Neuron (in vitro differentiated cells): ENCODE data around the gene ATP11B.
A peak's percentile ranks its signal among the peaks of the same experiment; 100 is the strongest.

ENCODE experiments used
- H2AFZ ChIP-seq: one replicate; pipeline ENCODE4 v1.6.1; 2013; ENCODE audit warnings: low read depth, mild to moderate bottlenecking, inconsistent platforms, low read length, moderate library complexity
- H3K27me3 ChIP-seq: one replicate; pipeline ENCODE4 v1.6.1; 2013; ENCODE audit warnings: low read length; ENCODE audit not compliant: insufficient read depth
- H3K36me3 ChIP-seq: one replicate; pipeline ENCODE4 v1.6.1; 2013; ENCODE audit warnings: low read length; ENCODE audit not compliant: insufficient read depth
- H3K4me1 ChIP-seq: one replicate; pipeline ENCODE4 v1.6.1; 2013; ENCODE audit warnings: low read length; ENCODE audit not compliant: insufficient read depth
- H3K4me3 ChIP-seq: 2 replicates; pipeline ENCODE4 v1.5.1; 2013; ENCODE audit warnings: mild to moderate bottlenecking, low read length, moderate library complexity
- H3K9me3 ChIP-seq: one replicate; pipeline ENCODE4 v1.6.1; 2013; ENCODE audit warnings: low read length

The ATP11B gene

DNA sequence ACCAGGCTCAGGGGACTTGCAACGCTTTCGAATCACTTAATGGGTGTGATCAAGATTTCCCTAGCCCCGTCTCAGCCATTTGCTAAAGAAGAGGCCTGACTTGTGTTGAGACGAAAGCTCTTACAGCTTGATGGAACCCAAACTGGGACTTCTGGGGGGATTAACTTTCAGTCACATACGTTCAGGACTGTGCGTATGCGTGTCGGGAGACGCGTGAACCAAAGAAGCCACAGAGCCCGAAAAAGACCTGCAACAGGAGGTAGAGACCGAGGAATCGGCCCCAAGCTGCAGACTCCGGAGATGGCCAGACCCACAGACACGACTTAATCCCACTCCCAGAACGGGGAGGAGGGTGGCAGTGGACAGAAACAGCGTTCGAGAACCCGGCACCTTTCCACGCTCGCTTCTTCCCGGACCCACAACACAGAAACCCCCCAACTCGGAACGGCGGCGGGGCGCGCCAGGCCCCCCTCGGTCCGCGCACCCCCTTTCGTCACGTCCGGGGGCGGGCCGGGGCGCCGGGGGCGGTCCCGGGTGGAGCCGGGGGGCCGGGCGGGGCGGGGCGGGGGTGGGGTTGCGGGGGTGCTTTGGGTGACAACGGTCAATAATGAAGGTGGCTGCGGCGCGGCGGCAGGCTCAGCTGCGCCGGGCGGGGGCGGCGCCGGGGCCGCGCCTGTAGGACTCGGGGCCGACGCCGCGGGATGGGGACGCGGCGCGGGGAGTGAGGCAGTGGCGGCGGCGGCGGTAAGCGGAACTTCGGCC, at the start of gene ATP11B:
Gene ATP11B, plus strand, starts transcription at position 604 of the 762 bp plus-strand sequence. CDS start 256 bp downstream, outside the sequence.
- Histone ChIP-seq H3K27me3 (peaks cover 17% of the 10 kb centered on the region), H2AFZ (peak within 1 kb of the TSS; percentile 79), H3K4me1 (peaks cover 10% of the 10 kb centered on the region), H3K36me3 (no peaks in the 10 kb centered on the region), H3K9me3 (no peaks in the 10 kb centered on the region), H3K4me3 (peak within 1 kb of the TSS; percentile 70)

DNA sequence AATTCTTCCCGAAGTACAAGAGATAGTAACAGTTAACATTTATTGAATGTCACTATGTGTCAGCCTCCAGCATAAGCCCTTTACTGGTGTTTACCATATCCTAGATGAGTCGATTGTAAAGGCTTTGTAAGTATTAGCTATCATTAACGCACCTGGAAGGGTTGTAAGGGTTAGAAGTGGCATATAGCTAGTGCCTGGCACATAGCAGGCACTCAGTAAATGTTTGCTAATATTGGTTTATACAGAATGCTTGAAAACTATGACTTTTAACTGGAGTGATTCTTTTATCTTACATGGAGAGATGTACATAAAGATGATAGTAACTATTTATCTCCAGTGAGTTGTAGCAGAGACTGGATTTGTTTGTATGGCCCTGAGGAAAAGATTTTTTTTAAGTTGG, 46.3 kb upstream of the ATP11B start:
- H3K9me3 ChIP-seq, result peaks cover 2% of the 10 kb centered on the region
- H3K27me3 ChIP-seq, result no peaks in the 10 kb centered on the region
- H3K4me1 ChIP-seq, result no peaks in the 10 kb centered on the region
- H2AFZ ChIP-seq, result no peak overlapping the region
- H3K4me3 ChIP-seq, result no peak overlapping the region
- H3K36me3 ChIP-seq, result no peaks in the 10 kb centered on the region

DNA sequence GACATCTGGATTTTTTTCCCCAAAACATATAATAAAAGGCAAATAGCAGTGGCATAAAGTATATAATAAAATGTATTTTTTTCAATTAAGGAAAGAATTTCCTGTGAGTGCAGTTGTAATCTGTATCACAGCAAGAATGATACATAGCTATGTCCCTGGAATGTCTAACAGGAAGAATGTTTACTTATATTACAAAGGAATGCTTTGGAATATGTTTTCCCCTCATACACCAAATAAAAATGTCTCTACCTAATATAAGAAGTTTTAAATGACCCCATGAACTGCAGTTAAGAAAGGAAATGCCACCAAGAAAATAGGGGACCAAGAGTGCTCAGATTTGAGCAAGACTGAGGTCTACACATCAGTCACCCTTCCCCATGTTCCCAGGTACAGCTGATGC, 38.0 kb upstream of the ATP11B start:
- H3K36me3 ChIP-seq, result no peaks in the 10 kb centered on the region
- H3K4me3 ChIP-seq, result no peak overlapping the region

DNA sequence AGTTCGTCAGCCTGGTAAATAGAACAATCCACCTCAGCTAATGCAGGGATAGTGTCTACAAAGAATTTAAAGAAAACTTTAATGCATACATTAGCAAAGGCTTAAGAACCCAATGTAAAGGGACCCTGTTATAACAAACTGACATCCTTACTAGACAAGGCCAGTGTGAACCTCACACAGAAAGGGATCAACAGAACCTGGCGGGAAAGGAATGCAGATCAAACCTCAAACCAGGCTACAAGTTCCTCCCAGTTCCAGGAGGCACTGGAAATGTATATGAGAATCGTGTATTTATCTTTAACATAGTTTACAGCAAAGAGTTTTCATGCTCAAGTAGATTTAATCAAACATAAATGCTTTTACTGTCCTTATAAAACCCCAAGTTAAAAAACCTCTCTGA, 37.6 kb upstream of the ATP11B start:
- no peak overlapping the region for H3K4me3 ChIP-seq
- peaks cover 3% of the 10 kb centered on the region for H3K4me1 ChIP-seq
- H3K36me3 ChIP-seq, result no peaks in the 10 kb centered on the region
- H2AFZ ChIP-seq, result no peak overlapping the region
- H3K27me3 ChIP-seq, result no peaks in the 10 kb centered on the region
- H3K9me3 ChIP-seq, result peaks cover 3% of the 10 kb centered on the region

More for the DNA sequence above, 38.0 kb upstream of the ATP11B start:
- Histone ChIP-seq H3K9me3 (peaks cover 3% of the 10 kb centered on the region), H3K27me3 (no peaks in the 10 kb centered on the region), H2AFZ (no peak overlapping the region), H3K4me1 (no peaks in the 10 kb centered on the region)

DNA sequence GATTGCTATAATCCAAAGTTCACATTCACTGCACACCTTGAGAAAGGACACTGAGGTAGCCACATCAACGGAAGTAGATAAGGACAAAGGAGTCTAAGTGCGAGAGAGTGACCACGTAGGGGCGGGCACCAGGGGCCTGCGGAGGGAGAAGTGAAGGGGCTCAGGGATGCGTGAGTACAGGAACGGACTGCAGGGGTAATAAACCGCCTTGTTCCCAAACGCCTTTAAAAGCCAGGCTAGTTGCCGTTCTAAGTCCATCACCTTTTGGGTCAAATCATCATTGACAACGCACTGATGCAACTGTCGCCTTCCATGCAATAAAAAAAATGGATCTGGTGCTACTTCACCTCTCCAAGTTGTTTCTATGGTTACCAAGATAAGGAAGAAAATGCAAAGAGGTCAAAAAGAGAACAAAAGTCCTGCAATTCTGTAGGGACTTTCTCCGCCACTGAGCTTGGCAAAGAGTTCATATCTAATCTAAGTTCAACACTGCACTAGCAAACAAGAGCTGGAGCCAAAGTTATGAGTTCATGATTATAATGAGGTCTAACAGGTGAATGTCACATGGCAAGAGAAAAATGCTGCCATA, 32.6 kb upstream of the ATP11B start:
- no peak overlapping the region for H2AFZ ChIP-seq
- H3K27me3 ChIP-seq, result no peaks in the 10 kb centered on the region
- H3K36me3 ChIP-seq, result no peaks in the 10 kb centered on the region
- peaks cover 6% of the 10 kb centered on the region for H3K4me1 ChIP-seq
- no peak overlapping the region for H3K4me3 ChIP-seq
- H3K9me3 ChIP-seq, result no peaks in the 10 kb centered on the region

DNA sequence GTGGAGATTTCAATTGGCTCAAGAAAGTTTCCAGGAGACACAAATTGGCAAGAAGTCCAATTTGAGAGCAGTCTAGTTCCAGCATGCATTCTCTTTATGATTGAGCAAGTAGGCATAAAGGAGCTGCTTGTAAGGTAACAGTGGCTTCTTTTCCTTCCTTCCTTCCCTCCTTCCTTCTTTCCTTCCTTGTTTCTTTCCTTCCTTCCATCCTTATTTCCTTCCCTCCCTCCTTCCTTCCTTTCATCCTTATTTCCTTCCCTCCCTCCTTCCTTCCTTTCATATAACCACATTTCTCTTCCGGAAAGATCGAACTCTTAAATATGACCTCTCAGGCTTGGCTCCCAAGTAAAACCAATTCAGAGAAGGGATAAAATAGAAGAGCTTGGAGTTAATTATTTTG, 29.4 kb upstream of the ATP11B start:
- H3K9me3 ChIP-seq, result no peaks in the 10 kb centered on the region
- H3K4me3 ChIP-seq, result no peak overlapping the region
- no peaks in the 10 kb centered on the region for H3K36me3 ChIP-seq
- H3K4me1 ChIP-seq, result peaks cover 6% of the 10 kb centered on the region
- no peaks in the 10 kb centered on the region for H3K27me3 ChIP-seq
- no peak overlapping the region for H2AFZ ChIP-seq

DNA sequence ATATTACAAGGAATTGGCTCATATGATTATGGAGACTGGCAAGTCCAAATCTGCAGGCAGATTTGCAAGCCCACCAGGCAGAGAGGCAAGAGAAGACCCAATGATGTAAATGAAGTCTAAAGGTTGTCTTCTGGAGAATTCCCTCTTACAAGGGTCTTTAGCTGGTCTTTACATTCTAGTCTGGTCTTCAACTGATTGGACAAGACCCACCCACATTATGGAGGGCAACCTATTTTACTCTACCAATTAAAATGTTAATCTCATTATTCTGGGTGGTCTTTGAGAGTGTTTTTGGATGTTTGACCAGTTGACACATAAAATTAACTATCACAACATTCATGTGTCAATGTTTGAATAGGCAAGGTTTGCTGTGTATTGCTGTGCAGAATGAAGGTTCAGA, 28.0 kb upstream of the ATP11B start:
- Histone ChIP-seq H3K4me3 (no peak overlapping the region), H3K36me3 (no peaks in the 10 kb centered on the region), H3K27me3 (no peaks in the 10 kb centered on the region), H3K4me1 (peaks cover 6% of the 10 kb centered on the region), H2AFZ (no peak overlapping the region), H3K9me3 (no peaks in the 10 kb centered on the region)

DNA sequence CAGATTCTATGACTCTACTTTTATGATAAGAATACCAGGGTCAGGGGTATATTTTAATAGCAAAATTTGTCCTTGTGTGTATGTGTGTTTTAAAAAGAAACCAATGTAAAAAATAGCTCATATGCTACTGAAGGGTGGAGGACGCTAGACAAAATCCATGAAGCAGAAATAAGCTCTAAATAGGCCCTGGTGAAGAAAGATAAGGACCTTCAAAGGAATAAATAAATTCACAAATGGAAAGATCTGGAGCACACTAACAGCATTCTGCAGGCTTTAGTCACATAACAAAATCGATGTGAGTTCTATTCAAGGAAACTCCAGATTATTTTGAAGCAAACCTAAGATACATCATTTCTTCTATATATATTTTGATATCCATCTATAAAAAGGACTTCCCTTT, 27.2 kb upstream of the ATP11B start:
- Histone ChIP-seq H3K27me3 (no peaks in the 10 kb centered on the region), H3K9me3 (no peaks in the 10 kb centered on the region), H3K4me1 (no peaks in the 10 kb centered on the region), H2AFZ (no peak overlapping the region), H3K36me3 (no peaks in the 10 kb centered on the region), H3K4me3 (no peak overlapping the region)

DNA sequence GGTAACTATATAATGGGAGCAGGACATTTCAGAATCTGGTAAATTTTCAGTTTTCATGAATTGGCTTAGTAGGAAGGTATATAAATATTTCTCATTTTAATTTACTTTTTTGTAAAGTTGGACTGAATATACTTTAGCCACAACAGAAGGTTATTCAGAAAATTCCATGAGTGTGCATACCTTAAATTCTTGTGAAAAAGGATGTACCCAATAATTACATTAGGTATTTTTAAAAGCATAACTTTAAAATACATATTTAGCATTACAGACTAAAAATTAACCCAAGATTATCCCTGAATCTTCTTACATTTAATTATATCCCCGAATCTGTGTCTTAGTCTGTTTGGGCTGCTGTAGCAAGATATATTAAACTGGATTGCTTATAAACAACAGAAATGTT, 24.9 kb upstream of the ATP11B start:
- Histone ChIP-seq H3K36me3 (no peaks in the 10 kb centered on the region), H3K27me3 (no peaks in the 10 kb centered on the region), H3K4me1 (no peaks in the 10 kb centered on the region), H3K4me3 (no peak overlapping the region), H3K9me3 (no peaks in the 10 kb centered on the region), H2AFZ (no peak overlapping the region)

DNA sequence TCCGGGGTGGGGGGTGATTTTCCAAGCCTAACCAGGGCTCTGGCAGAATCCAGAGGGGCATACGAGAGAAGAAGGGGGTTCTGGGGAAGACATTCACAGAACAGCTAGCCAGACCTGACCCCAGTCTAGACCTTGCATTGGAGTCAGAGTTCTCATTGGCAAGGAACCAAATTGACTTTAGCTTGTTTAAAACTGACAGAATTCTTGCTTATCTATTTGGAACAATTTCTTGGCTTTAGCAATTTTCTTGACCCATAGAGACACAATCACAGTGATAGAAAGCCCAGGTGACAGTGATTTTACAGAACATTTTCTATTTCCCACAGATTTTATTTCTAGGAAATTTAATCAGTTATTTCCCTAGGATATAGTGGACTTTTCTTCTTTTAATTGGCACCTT, 23.6 kb upstream of the ATP11B start:
- no peaks in the 10 kb centered on the region for H3K9me3 ChIP-seq
- no peak overlapping the region for H3K4me3 ChIP-seq
- H3K27me3 ChIP-seq, result no peaks in the 10 kb centered on the region
- H2AFZ ChIP-seq, result no peak overlapping the region
- no peaks in the 10 kb centered on the region for H3K4me1 ChIP-seq
- H3K36me3 ChIP-seq, result no peaks in the 10 kb centered on the region

DNA sequence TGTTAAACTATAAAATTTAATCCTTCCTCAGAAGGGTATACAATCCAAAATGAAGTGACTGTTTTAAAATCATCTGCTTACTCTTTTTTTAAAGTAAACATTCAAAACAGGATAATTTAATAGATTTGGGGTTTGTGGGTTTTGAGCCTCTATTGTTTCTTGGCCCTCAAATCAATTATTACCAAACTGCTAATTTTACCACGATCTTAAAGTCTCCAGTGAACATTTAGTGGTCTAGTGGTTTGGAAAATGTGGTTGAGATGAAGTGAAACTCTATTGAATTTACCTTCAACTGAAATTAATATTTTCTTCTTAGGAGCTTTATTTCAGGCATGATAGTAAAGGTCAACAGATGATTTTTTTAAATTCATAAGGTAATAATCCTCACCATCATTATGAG, 11.2 kb upstream of the ATP11B start:
- H3K27me3 ChIP-seq, result peaks cover 24% of the 10 kb centered on the region
- no peaks in the 10 kb centered on the region for H3K4me1 ChIP-seq
- peaks cover under 1% of the 10 kb centered on the region for H3K9me3 ChIP-seq
- H2AFZ ChIP-seq, result no peak overlapping the region
- no peaks in the 10 kb centered on the region for H3K36me3 ChIP-seq
- H3K4me3 ChIP-seq, result no peak overlapping the region

DNA sequence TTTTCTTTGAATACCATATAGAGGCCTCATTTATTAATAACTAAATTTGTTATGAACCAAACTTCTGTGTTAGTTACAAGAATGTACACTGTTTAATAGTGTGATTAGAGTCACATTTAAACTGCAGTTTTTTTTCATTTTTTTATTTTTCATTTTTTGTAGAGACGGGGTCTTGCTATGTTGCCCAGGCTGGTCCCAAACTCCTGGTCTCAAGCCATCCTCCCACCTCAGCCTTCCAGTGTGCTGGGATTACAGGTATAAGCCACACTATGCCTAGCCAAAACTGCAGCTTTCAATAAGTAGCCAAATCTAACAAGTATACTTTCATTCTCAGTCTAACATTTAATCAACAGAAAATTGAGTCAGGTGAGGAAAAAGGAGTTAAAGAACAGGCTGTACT, 10.2 kb upstream of the ATP11B start:
- peaks cover 25% of the 10 kb centered on the region for H3K27me3 ChIP-seq
- H2AFZ ChIP-seq, result no peak overlapping the region
- no peaks in the 10 kb centered on the region for H3K4me1 ChIP-seq
- H3K36me3 ChIP-seq, result no peaks in the 10 kb centered on the region
- no peaks in the 10 kb centered on the region for H3K9me3 ChIP-seq
- no peak overlapping the region for H3K4me3 ChIP-seq

DNA sequence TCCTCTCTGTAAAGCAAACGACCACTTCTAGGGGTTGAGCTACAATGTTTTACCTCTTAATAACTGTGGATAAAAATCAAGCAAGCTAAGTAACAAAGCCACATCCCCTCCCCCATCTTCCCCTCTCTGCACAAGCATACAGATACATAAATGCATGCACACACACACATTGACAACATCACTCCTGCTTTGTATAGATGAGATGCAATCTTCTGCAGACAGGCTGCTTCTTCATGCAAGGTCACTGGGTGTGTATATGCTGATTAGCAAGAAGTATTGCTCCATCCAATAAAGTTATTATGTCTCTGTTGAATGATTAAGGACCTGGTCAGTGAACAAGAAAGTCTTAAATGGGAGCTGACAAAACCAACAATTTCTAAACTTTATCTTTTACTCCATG, 8.8 kb upstream of the ATP11B start:
- no peak overlapping the region for H3K4me3 ChIP-seq
- peaks cover 28% of the 10 kb centered on the region for H3K27me3 ChIP-seq
- H2AFZ ChIP-seq, result no peak overlapping the region
- H3K36me3 ChIP-seq, result no peaks in the 10 kb centered on the region
- H3K4me1 ChIP-seq, result no peaks in the 10 kb centered on the region
- H3K9me3 ChIP-seq, result no peaks in the 10 kb centered on the region

DNA sequence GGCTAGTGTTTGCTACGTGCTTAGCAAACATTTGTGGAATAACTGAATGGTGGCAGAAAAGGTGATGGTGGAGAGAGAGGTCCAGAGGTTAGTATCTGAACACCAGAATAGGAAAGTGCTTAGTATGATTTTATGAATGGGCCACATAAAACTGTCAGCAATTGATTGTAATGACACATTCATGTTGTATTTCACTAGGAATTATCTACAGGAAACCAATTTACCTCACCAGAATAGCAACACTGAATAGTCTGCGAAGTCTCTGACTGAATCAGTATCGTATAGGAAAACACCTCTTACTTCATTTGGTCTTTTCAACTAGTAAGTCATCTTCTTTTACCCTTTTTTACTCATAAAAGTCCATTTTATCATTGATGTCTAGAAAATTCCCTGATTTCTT, 8.2 kb upstream of the ATP11B start:
- H2AFZ ChIP-seq, result no peak overlapping the region
- H3K9me3 ChIP-seq, result no peaks in the 10 kb centered on the region
- H3K4me3 ChIP-seq, result no peak overlapping the region
- no peaks in the 10 kb centered on the region for H3K4me1 ChIP-seq
- peaks cover 31% of the 10 kb centered on the region for H3K27me3 ChIP-seq
- no peaks in the 10 kb centered on the region for H3K36me3 ChIP-seq
